Gastroesophageal sphincter (tissue), 4 donors: ENCODE measurements around the gene MPC1. TPM values are rescaled to one million over a fixed set of nuclear protein-coding genes. Genes with fewer than 3 reads are reported as not detected.

Experiments
- ATAC-seq: fragments of 150-250 bp; one replicate; pipeline ENCODE4 v1.9.1; 2016; ENCODE audit warnings: mild to moderate bottlenecking, moderate library complexity
- H3K27ac ChIP-seq, 4 donors: fragments of 200-600 bp; sonication (generic) in 3 of 4; 1 replicate in 3 of 4; 2 replicates in 1 of 4; pipeline ENCODE4 v1.5.1; 2016 to 2019
- H3K27me3 ChIP-seq: fragments of 200-600 bp; sonication (generic); one replicate; pipeline ENCODE4 v1.5.1; 2019
- H3K36me3 ChIP-seq, 2 donors: fragments of 200-600 bp; sonication (generic); one replicate each; pipeline ENCODE4 v1.5.1; 2019; ENCODE audit warnings: control low read depth in 1 of 2
- H3K4me1 ChIP-seq, 3 donors: fragments of 200-600 bp; sonication (generic); 1 replicate in 2 of 3; 2 replicates in 1 of 3; pipeline ENCODE4 v1.5.1; 2016 to 2019; ENCODE audit warnings: control low read depth in 2 of 3
- H3K4me3 ChIP-seq, 2 donors: fragments of 200-600 bp; sonication (generic); one replicate each; pipeline ENCODE4 v1.5.1; 2019; ENCODE audit warnings: mild to moderate bottlenecking in 1 of 2, moderate library complexity in 1 of 2
- H3K9me3 ChIP-seq, 3 donors: fragments of 200-600 bp; sonication (generic); one replicate each; pipeline ENCODE4 v1.5.1; 2017 to 2019; ENCODE audit warnings: control low read depth in 2 of 3
- CTCF ChIP-seq, 4 experiments: fragments of 200-600 bp in 2 of 4; fragments of 450-650 bp in 2 of 4; sonication (generic) in 1 of 4; IDR thresholded peaks; one replicate each; pipeline ENCODE4 v1.5.1; 2017 to 2019; ENCODE audit warnings: antibody characterized with exemption in 4 of 4, mild to moderate bottlenecking in 2 of 4, moderate library complexity in 2 of 4
- EP300 ChIP-seq: sonication (generic); formaldehyde crosslinking; IDR thresholded peaks from one replicate; pipeline ENCODE4 v1.6.1; 2017; ENCODE audit warnings: antibody characterized with exemption, mild to moderate bottlenecking
- POLR2A ChIP-seq, 2 donors: fragments of 450-650 bp; IDR thresholded peaks; one replicate each; pipeline ENCODE4 v1.6.1; 2017; ENCODE audit warnings: antibody characterized with exemption in 2 of 2, mild to moderate bottlenecking in 2 of 2, moderate library complexity in 1 of 2
- POLR2AphosphoS5 ChIP-seq: sonication (generic); formaldehyde crosslinking; IDR thresholded peaks from one replicate; pipeline ENCODE4 v1.6.1; 2017; ENCODE audit warnings: antibody characterized with exemption
- WGBS, 2 donors: methylation state at CpG; one replicate each; pipeline ENCODE4 v1.1.5; 2018; ENCODE audit warnings: low coverage in 1 of 2; 5-methylcytosine and 5-hydroxymethylcytosine counted together
- total RNA-seq, 4 donors: library from RNA; depleted of rRNA; stranded (reverse); fragments of >200 nt; gene quantifications; one replicate each; pipeline ENCODE4 v1.1.0, GENCODE V29; 2016

MPC1 gene
- total RNA-seq, 4 donors from 2014 or later = 57.9 to 93.2 (median 72.8) TPM

- Histone ChIP-seq H3K27ac (no peak overlapping the region), H3K36me3 (peaks cover 0 to 40% of the 10 kb centered on the region in 2 donors), H3K9me3 (no peaks in the 10 kb centered on the region), H3K4me3 (no peak overlapping the region), H3K4me1 (peaks cover 0 to 65% (median 19%) of the 10 kb centered on the region in 3 donors), H3K27me3 (no peaks in the 10 kb centered on the region)
- ATAC-seq = no peak
- TF ChIP-seq POLR2A (IDR thresholded peaks at IDR 0.05) (no peak), CTCF (IDR thresholded peaks at IDR 0.05) (no peak), EP300 (no peak), POLR2AphosphoS5 (no peak)
- 76 to 100% methylated on average over 1 to 3 of the region's 3 CpGs for WGBS, 2 donors
These were observed 45.9 kb downstream of the MPC1 start for GRCh38 chr6:166336847-166337246.

- peaks cover 0 to 65% (median 13%) of the 10 kb centered on the region in 3 donors for H3K4me1 ChIP-seq
- H3K9me3 ChIP-seq = no peaks in the 10 kb centered on the region
- no peak overlapping the region for H3K27ac ChIP-seq
These were observed 47.1 kb downstream of the MPC1 start for GRCh38 chr6:166335378-166336302.

GRCh38 chr6:166334878-166335277 lies 47.9 kb downstream of the MPC1 start:
- 93 to 100% methylated on average over 3 to 7 of the region's 8 CpGs for WGBS, 2 donors
- Histone ChIP-seq H3K27ac (no peak overlapping the region), H3K4me1 (peaks cover 0 to 65% (median 8%) of the 10 kb centered on the region in 3 donors), H3K9me3 (no peaks in the 10 kb centered on the region), H3K4me3 (no peak overlapping the region), H3K36me3 (peaks cover 0 to 40% of the 10 kb centered on the region in 2 donors), H3K27me3 (no peaks in the 10 kb centered on the region)
- TF ChIP-seq EP300 (no peak), POLR2AphosphoS5 (no peak), POLR2A (IDR thresholded peaks at IDR 0.05) (no peak), CTCF (IDR thresholded peaks at IDR 0.05) (no peak)
- no peak for ATAC-seq

More at GRCh38 chr6:166335378-166336302, 47.1 kb downstream of the MPC1 start:
- TF ChIP-seq POLR2AphosphoS5 (no peak), EP300 (no peak), POLR2A (IDR thresholded peaks at IDR 0.05) (no peak), CTCF (IDR thresholded peaks at IDR 0.05) (no peak)
- peaks cover 0 to 40% of the 10 kb centered on the region in 2 donors for H3K36me3 ChIP-seq
- no peak overlapping the region for H3K4me3 ChIP-seq
- WGBS, 2 donors = 60 to 71% methylated on average over 9 to 10 of the region's 11 CpGs
- no peaks in the 10 kb centered on the region for H3K27me3 ChIP-seq
- ATAC-seq = no peak

GRCh38 chr6:166333172-166333995 lies 49.4 kb downstream of the MPC1 start:
- Histone ChIP-seq H3K4me3 (no peak overlapping the region), H3K4me1 (peaks cover 0 to 55% (median 3%) of the 10 kb centered on the region in 3 donors), H3K27ac (no peak overlapping the region), H3K27me3 (no peaks in the 10 kb centered on the region), H3K36me3 (peaks cover 0 to 48% of the 10 kb centered on the region in 2 donors), H3K9me3 (no peaks in the 10 kb centered on the region)
- 62 to 89% methylated on average over 15 to 20 of the region's 23 CpGs for WGBS, 2 donors
- TF ChIP-seq POLR2AphosphoS5 = no peak
- no peak for TF ChIP-seq POLR2A (IDR thresholded peaks at IDR 0.05)
- no peak for TF ChIP-seq CTCF (IDR thresholded peaks at IDR 0.05)
- no peak for TF ChIP-seq EP300
- ATAC-seq = no peak
